IMR-90 (cell line): ENCODE measurements around the gene MRPL9. TPM values are rescaled to one million over a fixed set of nuclear protein-coding genes. Genes with fewer than 3 reads are reported as not detected.

Experiments used
- ATAC-seq: fragments of 200-7000 bp; cut with Tn5 transposase; 2 replicates; pipeline ENCODE4 v1.9.1; 2020; ENCODE audit warnings: low read depth, mild to moderate bottlenecking, moderate library complexity
- BruUV-seq: library from RNA; stranded (reverse); fragments of 400-500 nt; replicated peaks from 2 replicates; lab custom pipeline; 2021; lab: Mats Ljungman, UMichigan
- CTCF ChIA-PET: fragments of 300-600 bp; formaldehyde crosslinking; extraction: SDS; loops from one replicate; lab custom pipeline; 2021; ENCODE audit warnings: antibody characterized with exemption; lab: Yijun Ruan, JAX
- POLR2A ChIA-PET: fragments of 300-600 bp; sonication (Branson Sonifier 250); formaldehyde crosslinking; loops from one replicate; lab custom pipeline; 2022; ENCODE audit warnings: antibody characterized with exemption; ENCODE audit not compliant: unreplicated experiment; lab: Charles Lee
- DNase-seq: peaks from one replicate; pipeline ENCODE4 v3.0.0; 2013
- H2AFZ ChIP-seq: replicated peaks from 2 replicates; pipeline ENCODE3; 2013; ENCODE audit warnings: low read length, mild to moderate bottlenecking; ENCODE audit not compliant: poor library complexity
- H2AK5ac ChIP-seq: 2 replicates; pipeline ENCODE4 v1.6.1; 2013; ENCODE audit warnings: low read depth, low read length, inconsistent platforms
- H2AK9ac ChIP-seq: replicated peaks from 2 replicates; pipeline ENCODE3; 2013; ENCODE audit warnings: mild to moderate bottlenecking, low read depth, low read length, moderate library complexity; ENCODE audit not compliant: poor library complexity
- H2BK120ac ChIP-seq: 2 replicates; pipeline ENCODE4 v1.6.1; 2013; ENCODE audit warnings: low read depth, low read length, inconsistent platforms
- H2BK15ac ChIP-seq: 3 replicates; pipeline ENCODE4 v1.6.1; 2013; ENCODE audit warnings: low read depth, low read length, inconsistent platforms
- H2BK20ac ChIP-seq: 2 replicates; pipeline ENCODE4 v1.6.1; 2013; ENCODE audit warnings: low read depth, mild to moderate bottlenecking, inconsistent platforms, low read length, moderate library complexity
- H2BK5ac ChIP-seq: 2 replicates; pipeline ENCODE4 v1.6.1; 2013; ENCODE audit warnings: mild to moderate bottlenecking, low read depth, low read length, inconsistent platforms; ENCODE audit not compliant: poor library complexity, severe bottlenecking
- H3K14ac ChIP-seq: replicated peaks from 2 replicates; pipeline ENCODE4 v1.6.1; 2013; ENCODE audit warnings: low read depth, low read length, inconsistent platforms
- H3K18ac ChIP-seq: 2 replicates; pipeline ENCODE4 v1.6.1; 2013; ENCODE audit warnings: low read depth, low read length, control low read depth
- H3K23ac ChIP-seq: 2 replicates; pipeline ENCODE4 v1.6.1; 2013; ENCODE audit warnings: low read depth, low read length, inconsistent platforms
- H3K27ac ChIP-seq: 2 replicates; pipeline ENCODE4 v1.5.1; 2013; ENCODE audit warnings: mild to moderate bottlenecking, control low read depth, low read length; ENCODE audit not compliant: insufficient read depth
- H3K27me3 ChIP-seq: 2 replicates; pipeline ENCODE4 v1.6.1; 2013; ENCODE audit warnings: low read length; ENCODE audit not compliant: control insufficient read depth, insufficient read depth
- H3K36me3 ChIP-seq: 2 replicates; pipeline ENCODE4 v1.6.1; 2013; ENCODE audit warnings: low read length, mixed read lengths; ENCODE audit not compliant: control insufficient read depth, insufficient read depth
- H3K4ac ChIP-seq: 2 replicates; pipeline ENCODE4 v1.6.1; 2013; ENCODE audit warnings: low read depth, low read length, inconsistent platforms
- H3K4me1 ChIP-seq: 2 replicates; pipeline ENCODE4 v1.6.1; 2013; ENCODE audit warnings: low read length, mixed read lengths; ENCODE audit not compliant: control insufficient read depth, insufficient read depth
- H3K4me2 ChIP-seq: 2 replicates; pipeline ENCODE4 v1.6.1; 2013; ENCODE audit warnings: low read depth, mild to moderate bottlenecking, control low read depth, low read length, moderate library complexity
- H3K4me3 ChIP-seq: 2 replicates; pipeline ENCODE4 v1.5.1; 2013; ENCODE audit warnings: low read depth, mild to moderate bottlenecking, control low read depth, low read length, moderate library complexity; ENCODE audit not compliant: insufficient read depth
- H3K56ac ChIP-seq: 2 replicates; pipeline ENCODE4 v1.6.1; 2013; ENCODE audit warnings: low read length, inconsistent platforms; ENCODE audit not compliant: insufficient read depth; ENCODE audit errors: extremely low read depth
- H3K79me1 ChIP-seq, 2 experiments: 2 replicates each; pipeline ENCODE4 v1.6.1; 2013; ENCODE audit warnings: low read length in 2 of 2, inconsistent platforms in 1 of 2, low read depth in 1 of 2
- H3K9ac ChIP-seq: 2 replicates; pipeline ENCODE4 v1.6.1; 2013; ENCODE audit warnings: low read depth, low read length, control low read depth
- H3K9me1 ChIP-seq: 2 replicates; pipeline ENCODE4 v1.6.1; 2013; ENCODE audit warnings: low read length, inconsistent platforms; ENCODE audit not compliant: insufficient read depth
- H3K9me3 ChIP-seq: 2 replicates; pipeline ENCODE4 v1.6.1; 2013; ENCODE audit warnings: low read length; ENCODE audit not compliant: control insufficient read depth, insufficient read depth
- H4K20me1 ChIP-seq: 2 replicates; pipeline ENCODE4 v1.6.1; 2013; ENCODE audit warnings: low read length, inconsistent platforms; ENCODE audit not compliant: insufficient read depth
- H4K5ac ChIP-seq: 2 replicates; pipeline ENCODE4 v1.6.1; 2013; ENCODE audit warnings: mild to moderate bottlenecking, low read depth, low read length, control low read depth
- H4K8ac ChIP-seq, 2 experiments: 2 replicates each; pipeline ENCODE4 v1.6.1; 2013; ENCODE audit warnings: low read depth in 2 of 2, low read length in 2 of 2, control low read depth in 1 of 2, inconsistent platforms in 1 of 2
- H4K91ac ChIP-seq: 2 replicates; pipeline ENCODE4 v1.6.1; 2013; ENCODE audit warnings: low read depth, low read length, inconsistent platforms; ENCODE audit not compliant: insufficient read depth
- BHLHE40 ChIP-seq: fragments of 150-350 bp; IDR thresholded peaks from 2 replicates; pipeline ENCODE4 v1.6.1; 2016; ENCODE audit warnings: mild to moderate bottlenecking, low read depth, low read length
- CTCF ChIP-seq: conservative IDR thresholded peaks from 2 replicates; pipeline ENCODE4 v1.5.1; 2012; ENCODE audit warnings: mild to moderate bottlenecking, low read depth, low read length, improper control_type of control experiment
- MAZ ChIP-seq: IDR thresholded peaks from 2 replicates; pipeline ENCODE4 v1.6.1; 2012; ENCODE audit warnings: low read depth, mild to moderate bottlenecking, low read length, improper control_type of control experiment, moderate library complexity, borderline replicate concordance
- NFE2L2 ChIP-seq: fragments of 150-350 bp; IDR thresholded peaks from 2 replicates; pipeline ENCODE4 v1.6.1; 2016; ENCODE audit warnings: low read depth, mild to moderate bottlenecking, low read length
- POLR2A ChIP-seq: IDR thresholded peaks from 2 replicates; pipeline ENCODE4 v1.6.1; 2012; ENCODE audit warnings: mild to moderate bottlenecking, low read depth, low read length
- RAD21 ChIP-seq: IDR thresholded peaks from 2 replicates; pipeline ENCODE4 v1.6.1; 2012; ENCODE audit warnings: low read length, improper control_type of control experiment
- RCOR1 ChIP-seq: IDR thresholded peaks from 2 replicates; pipeline ENCODE4 v1.6.1; 2012; ENCODE audit warnings: mild to moderate bottlenecking, low read length, improper control_type of control experiment; ENCODE audit not compliant: insufficient replicate concordance
- RFX5 ChIP-seq: IDR thresholded peaks from 2 replicates; pipeline ENCODE4 v1.8.0; 2012; ENCODE audit warnings: low read depth, mild to moderate bottlenecking, low read length, moderate library complexity
- SMC3 ChIP-seq: fragments of 150-350 bp; IDR thresholded peaks from 2 replicates; pipeline ENCODE4 v1.6.1; 2016; ENCODE audit warnings: low read depth, mild to moderate bottlenecking, antibody characterized with exemption, low read length, moderate library complexity
- USF2 ChIP-seq: fragments of 150-350 bp; IDR thresholded peaks from 2 replicates; pipeline ENCODE4 v1.6.1; 2017; ENCODE audit warnings: mild to moderate bottlenecking, antibody characterized with exemption, low read length, low read depth
- WGBS, 2 experiments: methylation state at CpG; one replicate each; pipeline versions ENCODE4 v1.1.5 to v1.1.7; 2013; ENCODE audit warnings: missing lambda C conversion rate in 2 of 2; ENCODE audit not compliant: insufficient read length in 1 of 2; ENCODE audit errors: extremely low coverage in 2 of 2; 5-methylcytosine and 5-hydroxymethylcytosine counted together
- dilution Hi-C: fragments of 300-500 bp; cut with HindIII; formaldehyde crosslinking; loops from one replicate; pipeline ENCODE4 v1.14.3; 2018; ENCODE audit warnings: low sequenced_read_pairs; ENCODE audit not compliant: unreplicated experiment
- in situ Hi-C: fragments of 300-500 bp; cut with MboI; formaldehyde crosslinking; loops from 3 replicates; pipeline ENCODE4 v1.14.3; 2019; ENCODE audit warnings: low sequenced_read_pairs, inconsistent platforms, mixed read lengths
- intact Hi-C: fragments of 100-400 bp; cut with micrococcal nuclease; formaldehyde crosslinking; loops from 2 replicates; pipeline ENCODE4 v1.10.0; 2022
- polyA plus RNA-seq, 3 experiments: library from polyadenylated mRNA; depleted of rRNA; stranded (reverse); fragments of >200 nt; gene quantifications; 2 replicates each; pipeline ENCODE4 v1.2.3, GENCODE V29; 2012; ENCODE audit warnings: low replicate concordance in 1 of 3
- total RNA-seq: library from RNA; depleted of rRNA; stranded (reverse); fragments of >200 nt; gene quantifications from 2 replicates; pipeline ENCODE4 v1.2.3, GENCODE V29; 2012
- TF ChIP-seq, protein P1 (sequence below): fragments of 150-350 bp; IDR thresholded peaks from 2 replicates; pipeline ENCODE4 v1.6.1; 2016; ENCODE audit warnings: low read depth, mild to moderate bottlenecking, low read length, moderate library complexity, borderline replicate concordance

Gene MRPL9
- total and polyA plus RNA-seq, 2 of the 4 experiments (the other 2 are of a cell fraction) = 65.4 to 87.5 TPM

GRCh38 chr1:151716771-151717631 is 46.3 kb downstream of the MRPL9 start, which contains the start of gene CELF3:
Gene CELF3, minus strand, starts transcription at chr1:151716803. Its CDS starts 783 bp downstream, at chr1:151716020.
- in situ Hi-C loops (no loop called here), intact Hi-C loops (loop anchor here (2.0 kb wide), 1 partner anchor 24 kb away; no protein-coding TSS in a partner anchor), dilution Hi-C loops (no loop called here)
- H3K79me1 ChIP-seq = no peaks in the 10 kb centered on the region
- H3K14ac ChIP-seq = no peak within 1 kb of the TSS
- H3K27ac ChIP-seq = no peak within 1 kb of the TSS
- H3K9me1 ChIP-seq = no peaks in the 10 kb centered on the region
- H3K4me1 ChIP-seq = peaks cover 2% of the 10 kb centered on the region; the same call in 1 of the 2 replicates
- DNase-seq (no peak), ATAC-seq (peak; percentile 30; the same call in 1 of the 2 replicates)
- no peak within 1 kb of the TSS for H3K4ac ChIP-seq
- TF ChIP-seq, protein P1, sequence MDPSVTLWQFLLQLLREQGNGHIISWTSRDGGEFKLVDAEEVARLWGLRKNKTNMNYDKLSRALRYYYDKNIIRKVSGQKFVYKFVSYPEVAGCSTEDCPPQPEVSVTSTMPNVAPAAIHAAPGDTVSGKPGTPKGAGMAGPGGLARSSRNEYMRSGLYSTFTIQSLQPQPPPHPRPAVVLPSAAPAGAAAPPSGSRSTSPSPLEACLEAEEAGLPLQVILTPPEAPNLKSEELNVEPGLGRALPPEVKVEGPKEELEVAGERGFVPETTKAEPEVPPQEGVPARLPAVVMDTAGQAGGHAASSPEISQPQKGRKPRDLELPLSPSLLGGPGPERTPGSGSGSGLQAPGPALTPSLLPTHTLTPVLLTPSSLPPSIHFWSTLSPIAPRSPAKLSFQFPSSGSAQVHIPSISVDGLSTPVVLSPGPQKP = no peak
- TF ChIP-seq SMC3 = no peak
- no peak for TF ChIP-seq CTCF
- TF ChIP-seq RFX5 = no peak
- no peak for TF ChIP-seq POLR2A
- no peak for TF ChIP-seq NFE2L2
- TF ChIP-seq BHLHE40 = no peak
- no peak for TF ChIP-seq RAD21
- TF ChIP-seq MAZ = no peak
- TF ChIP-seq RCOR1 = no peak
- TF ChIP-seq USF2 = no peak
- POLR2A ChIA-PET = no interaction called here
- no peak within 1 kb of the TSS for H2BK5ac ChIP-seq
- no peaks in the 10 kb centered on the region for H3K36me3 ChIP-seq
- no peak within 1 kb of the TSS for H2AFZ ChIP-seq
- peak within 1 kb of the TSS; percentile 26; the same call in 1 of the 2 replicates for H3K4me2 ChIP-seq
- H3K4me3 ChIP-seq = no peak within 1 kb of the TSS
- H3K9ac ChIP-seq = no peak within 1 kb of the TSS
- H4K8ac ChIP-seq = no peak within 1 kb of the TSS
- no peak within 1 kb of the TSS for H2BK120ac ChIP-seq
- no peak within 1 kb of the TSS for H3K18ac ChIP-seq
- H2BK20ac ChIP-seq = no peak within 1 kb of the TSS
- peaks cover 79% of the 10 kb centered on the region for H3K27me3 ChIP-seq
- H4K91ac ChIP-seq = no peak within 1 kb of the TSS
- CTCF ChIA-PET = no interaction called here
- no peak within 1 kb of the TSS for H2AK5ac ChIP-seq
- no peak within 1 kb of the TSS for H4K5ac ChIP-seq
- 0 out of 2 replicates have a peak within 1 kb of the TSS, but pooled peaks have one; percentile 11 for H3K23ac ChIP-seq
- no peaks in the 10 kb centered on the region; the same call in 1 of the 2 replicates for H4K20me1 ChIP-seq
- no peak within 1 kb of the TSS for H2BK15ac ChIP-seq
- 2% methylated on average over 7 of the region's 27 CpGs; no CpG with 5 or more reads in 1 of the 2 experiments for WGBS, 2 experiments
- no peak within 1 kb of the TSS for H3K56ac ChIP-seq
- H2AK9ac ChIP-seq = no peak within 1 kb of the TSS
- H3K9me3 ChIP-seq = no peaks in the 10 kb centered on the region
- BruUV-seq = no TSS peak
